ENCODE measurements around the gene UBE2J2.

DNA sequence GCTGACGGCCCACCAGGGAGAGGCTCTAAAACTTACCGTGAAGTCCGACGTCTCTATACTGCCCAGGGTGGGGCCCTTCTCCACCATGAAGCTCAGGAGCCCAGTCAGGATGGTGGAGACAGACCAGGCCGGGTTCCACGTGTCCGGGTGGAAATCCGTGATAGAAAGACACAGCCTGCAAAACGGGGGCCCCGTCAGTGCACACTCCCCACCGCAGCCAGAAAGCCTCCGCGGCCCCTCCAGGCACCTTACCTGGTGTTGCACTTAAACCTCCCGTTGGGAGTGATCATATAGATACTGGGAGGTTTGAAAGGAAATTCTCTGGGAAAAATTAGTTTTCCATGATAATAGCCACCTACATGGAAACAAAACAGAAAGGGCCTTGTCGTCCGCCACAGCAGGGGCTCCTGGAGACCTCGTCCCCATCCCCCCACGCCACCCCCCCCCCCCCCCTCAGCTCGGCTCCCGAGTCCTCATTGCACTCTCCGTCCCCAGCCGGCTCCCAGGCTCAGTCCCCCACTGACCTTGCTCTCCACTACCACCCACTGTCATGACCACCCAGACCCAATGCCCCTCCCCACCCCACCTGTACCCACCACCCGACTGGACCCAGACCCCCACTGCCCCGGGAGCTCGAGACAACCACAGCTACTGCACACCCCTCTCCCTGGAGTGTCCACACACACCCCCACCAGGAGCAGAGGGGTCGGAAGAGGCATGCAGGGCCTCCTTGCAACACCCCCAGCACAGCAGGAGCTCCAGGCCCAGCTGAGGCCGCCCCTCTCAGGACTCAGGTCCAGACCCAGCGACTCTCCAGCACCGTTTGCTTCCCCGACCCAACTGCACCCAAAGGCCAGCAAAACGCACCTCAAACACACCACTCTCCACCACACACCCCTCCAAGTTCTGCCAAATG lies 16.4 kb downstream of the UBE2J2 start:
- TF ChIP-seq POLR2A (IDR thresholded peaks at IDR 0.05): no peak
- no peak for TF ChIP-seq CTCF (IDR thresholded peaks at IDR 0.05)
